HepG2 (cell line): ENCODE measurements around the gene DCN. TPM values are rescaled to one million over a fixed set of nuclear protein-coding genes. Genes with fewer than 3 reads are reported as not detected.

Experiments
- ATAC-seq: fragments of 200-7000 bp; cut with Tn5 transposase; 3 replicates; pipeline ENCODE4 v1.9.1; 2020; ENCODE audit warnings: mild to moderate bottlenecking, moderate library complexity
- BruUV-seq: library from RNA; stranded (reverse); fragments of 400-500 nt; replicated peaks from 2 replicates; lab custom pipeline; 2021; lab: Mats Ljungman, UMichigan
- CTCF ChIA-PET: fragments of 300-600 bp; formaldehyde crosslinking; extraction: SDS; loops from one replicate; lab custom pipeline; 2021; ENCODE audit warnings: low total read pairs, inconsistent platforms, low intra/inter-chr PET ratio; lab: Yijun Ruan, JAX
- POLR2A ChIA-PET: fragments of 350-600 bp; sonication (Branson Sonifier 250); formaldehyde crosslinking; loops from one replicate; lab custom pipeline; 2020; ENCODE audit warnings: antibody characterized with exemption, inconsistent platforms; lab: Yijun Ruan, JAX
- DNase-seq: peaks from one replicate; pipeline ENCODE4 v3.0.0-alpha.2; 2015; ENCODE audit warnings: low spot score
- FAIRE-seq: peaks from 3 replicates; lab custom pipeline; 2011; peaks lifted over from hg19 to GRCh38; lab: Jason Lieb, UNC
- H2AFZ ChIP-seq: one replicate; pipeline ENCODE4 v1.6.1; 2011; ENCODE audit warnings: low read length, inconsistent platforms
- H3K27ac ChIP-seq: fragments of 300-600 bp; 3 replicates; pipeline ENCODE4 v1.8.0; 2011; ENCODE audit warnings: mixed run types, mild to moderate bottlenecking, mixed read lengths, low read length, inconsistent platforms; ENCODE audit not compliant: insufficient read depth; ENCODE audit errors: extremely low read length
- H3K27me3 ChIP-seq, 2 experiments: fragments of 200-600 bp in 1 of 2; 2 replicates in 1 of 2; 3 replicates in 1 of 2; pipeline versions ENCODE4 v1.6.0 to v1.8.0; 2011; ENCODE audit warnings: low read length in 2 of 2, mild to moderate bottlenecking in 2 of 2, moderate library complexity in 2 of 2, inconsistent platforms in 1 of 2; ENCODE audit not compliant: insufficient read depth in 2 of 2, control insufficient read depth in 1 of 2
- H3K36me3 ChIP-seq, 2 experiments: fragments of 200-600 bp in 1 of 2; replicated peaks in 1 of 2; 2 replicates in 1 of 2; 3 replicates in 1 of 2; pipeline versions ENCODE4 v1.5.1 to v1.8.0; 2011; ENCODE audit warnings: low read length in 2 of 2, inconsistent platforms in 1 of 2; ENCODE audit not compliant: insufficient read depth in 2 of 2, control insufficient read depth in 1 of 2
- H3K4me1 ChIP-seq: 2 replicates; pipeline ENCODE4 v1.5.1; 2012; ENCODE audit warnings: low read length, inconsistent platforms; ENCODE audit not compliant: insufficient read depth
- H3K4me2 ChIP-seq: 2 replicates; pipeline ENCODE4 v1.6.0; 2011; ENCODE audit warnings: low read depth, low read length, inconsistent platforms
- H3K4me3 ChIP-seq, 3 experiments: fragments of 200-600 bp in 1 of 3; sonication (generic), shearing (Covaris generic) in 1 of 3; replicated peaks in 1 of 3; 2 replicates each; pipeline ENCODE4 v1.5.1; 2011 to 2016; ENCODE audit warnings: low read length in 3 of 3, inconsistent platforms in 2 of 3, low read depth in 2 of 3, mild to moderate bottlenecking in 2 of 3, control low read depth in 1 of 3, mixed read lengths in 1 of 3; ENCODE audit not compliant: insufficient read depth in 1 of 3
- H3K79me2 ChIP-seq: one replicate; pipeline ENCODE4 v1.6.1; 2011; ENCODE audit warnings: low read length, inconsistent platforms; ENCODE audit not compliant: insufficient read depth
- H3K9ac ChIP-seq: 2 replicates; pipeline ENCODE4 v1.6.0; 2011; ENCODE audit warnings: mild to moderate bottlenecking, low read depth, low read length, inconsistent platforms; ENCODE audit not compliant: insufficient read depth
- H3K9me3 ChIP-seq: 2 replicates; pipeline ENCODE4 v1.5.1; 2012; ENCODE audit warnings: mild to moderate bottlenecking, low read length
- H4K20me1 ChIP-seq: 2 replicates; pipeline ENCODE4 v1.6.0; 2011; ENCODE audit warnings: inconsistent platforms, mild to moderate bottlenecking, low read length, moderate library complexity; ENCODE audit not compliant: insufficient read depth
- CBX2 ChIP-seq, 2 experiments: fragments of 200-600 bp in 1 of 2; sonication (generic); formaldehyde crosslinking in 1 of 2; IDR thresholded peaks; 2 replicates each; pipeline versions ENCODE4 v1.7.0 to v1.8.1; 2018 to 2022; ENCODE audit warnings: low read depth in 2 of 2, low read length in 1 of 2, mild to moderate bottlenecking in 1 of 2, missing genetic modification reagents in 1 of 2
- GFI1 ChIP-seq: sonication (generic); formaldehyde crosslinking; IDR thresholded peaks from 2 replicates; pipeline ENCODE4 v1.5.0; 2020; ENCODE audit warnings: missing genetic modification reagents, mild to moderate bottlenecking, borderline replicate concordance
- HMG20A ChIP-seq: IDR thresholded peaks from 2 replicates; pipeline ENCODE4 v1.6.1; 2016; ENCODE audit warnings: borderline replicate concordance
- HOXD1 ChIP-seq: sonication (generic); formaldehyde crosslinking; IDR thresholded peaks from 2 replicates; pipeline ENCODE4 v1.5.0; 2020; ENCODE audit warnings: missing genetic modification reagents
- KMT2B ChIP-seq: IDR thresholded peaks from 2 replicates; pipeline ENCODE4 v1.6.1; 2016; ENCODE audit warnings: missing genetic modification reagents, missing compliant biosample characterization
- NFYC ChIP-seq: IDR thresholded peaks from 2 replicates; pipeline ENCODE4 v1.6.1; 2016; ENCODE audit warnings: missing genetic modification reagents, missing compliant biosample characterization
- PITX1 ChIP-seq: sonication (generic); formaldehyde crosslinking; IDR thresholded peaks from 2 replicates; pipeline ENCODE4 v1.5.1; 2020; ENCODE audit warnings: mild to moderate bottlenecking, missing genetic modification reagents
- SP1 ChIP-seq, 2 experiments: fragments of 450-650 bp in 1 of 2; sonication (generic) in 1 of 2; formaldehyde crosslinking in 1 of 2; IDR thresholded peaks; 2 replicates each; pipeline versions ENCODE4 v1.4.0 to v1.6.1; 2016 to 2020; ENCODE audit warnings: missing genetic modification reagents in 1 of 2
- THRA ChIP-seq: sonication (generic); formaldehyde crosslinking; IDR thresholded peaks from 2 replicates; pipeline ENCODE4 v1.4.0; 2020; ENCODE audit warnings: missing genetic modification reagents, borderline replicate concordance
- ZBTB34 ChIP-seq: sonication (generic); formaldehyde crosslinking; IDR thresholded peaks from 2 replicates; pipeline ENCODE4 v1.8.0; 2022; ENCODE audit warnings: mild to moderate bottlenecking, missing genetic modification reagents
- ZFP37 ChIP-seq: sonication (generic); formaldehyde crosslinking; IDR thresholded peaks from 2 replicates; pipeline ENCODE4 v1.4.0; 2020; ENCODE audit warnings: missing genetic modification reagents, borderline replicate concordance
- ZNF18 ChIP-seq: sonication (generic); formaldehyde crosslinking; IDR thresholded peaks from 2 replicates; pipeline ENCODE4 v1.8.0; 2022; ENCODE audit warnings: mild to moderate bottlenecking, missing genetic modification reagents; ENCODE audit not compliant: insufficient replicate concordance
- ZNF234 ChIP-seq: sonication (generic); formaldehyde crosslinking; conservative IDR thresholded peaks from 2 replicates; pipeline ENCODE4 v1.5.1; 2020; ENCODE audit warnings: mild to moderate bottlenecking, missing genetic modification reagents
- ZNF235 ChIP-seq: sonication (generic); formaldehyde crosslinking; IDR thresholded peaks from 2 replicates; pipeline ENCODE4 v1.8.1; 2023; ENCODE audit warnings: mild to moderate bottlenecking, missing genetic modification reagents, borderline replicate concordance
- ZNF44 ChIP-seq: sonication (generic); formaldehyde crosslinking; IDR thresholded peaks from 2 replicates; pipeline ENCODE4 v1.5.1; 2020; ENCODE audit warnings: mild to moderate bottlenecking, missing genetic modification reagents
- ZNF547 ChIP-seq: sonication (generic); formaldehyde crosslinking; IDR thresholded peaks from 2 replicates; pipeline ENCODE4 v1.5.1; 2020; ENCODE audit warnings: mild to moderate bottlenecking, missing genetic modification reagents
- WGBS: methylation state at CpG from one replicate; pipeline ENCODE4 v1.1.6; 2017; ENCODE audit warnings: low lambda C conversion rate; 5-methylcytosine and 5-hydroxymethylcytosine counted together
- in situ Hi-C: cut with HindIII; loops from 2 replicates; pipeline ENCODE4 v1.10.0; 2017; ENCODE audit warnings: low pct_unique_long_range_greater_than_20kb; ENCODE audit not compliant: extremely low pct_ligation_motif_present
- intact Hi-C: fragments of 100-400 bp; cut with micrococcal nuclease; formaldehyde crosslinking; loops from one replicate; pipeline ENCODE4 v1.10.0; 2022; ENCODE audit not compliant: unreplicated experiment
- polyA plus RNA-seq, 8 experiments: library from polyadenylated mRNA; depleted of rRNA in 3 of 8; stranded (reverse) in 7 of 8; unstranded in 1 of 8; fragments of >200 nt; fragmentation: Illumina TruSeq in 4 of 8; extraction: Trizol in 4 of 8; gene quantifications; 2 replicates each; pipeline versions ENCODE4 v1.2.1 to v1.2.3, GENCODE V29; 2011 to 2016; ENCODE audit warnings: low read depth in 4 of 8, missing spikeins in 1 of 8, mixed read lengths in 1 of 8; ENCODE audit not compliant: insufficient read depth in 1 of 8
- total RNA-seq, 5 experiments: library from RNA; depleted of rRNA; stranded (reverse); fragments of >200 nt; fragmentation: Illumina TruSeq; extraction: Trizol; gene quantifications; 2 replicates each; pipeline ENCODE4 v1.2.3, GENCODE V29; 2016; ENCODE audit warnings: low read depth in 1 of 5

The DCN gene
- total and polyA plus RNA-seq, 2 of the 13 experiments (the other 11 are each of a cell fraction or from before 2014, with no cell fraction given), result not detected

- intact Hi-C loops, result no loop called here
- in situ Hi-C loops, result no loop called here
- FAIRE-seq, result no peak
- no peak overlapping the region for H3K4me2 ChIP-seq
- no peaks in the 10 kb centered on the region for H3K79me2 ChIP-seq
- no peak for DNase-seq
- CTCF ChIA-PET, result no interaction called here
- no peak overlapping the region for H3K27ac ChIP-seq
- no peak overlapping the region for H3K9ac ChIP-seq
- H4K20me1 ChIP-seq, result no peaks in the 10 kb centered on the region
- WGBS, result 0% methylated on average over 1 of the region's 1 CpG
- TF ChIP-seq KMT2B (CRISPR knock-in tag) (no peak), ZNF18 (CRISPR knock-in tag) (no peak), CBX2 (IDR thresholded peaks at IDR 0.05; ENCODE audit: low read depth, low read length) (no peak), CBX2 (CRISPR knock-in tag; IDR thresholded peaks at IDR 0.05; ENCODE audit: low read depth) (no peak), ZNF44 (CRISPR knock-in tag) (no peak), THRA (CRISPR knock-in tag) (no peak), HOXD1 (CRISPR knock-in tag) (no peak), ZNF235 (CRISPR knock-in tag) (no peak), NFYC (CRISPR knock-in tag) (no peak), GFI1 (CRISPR knock-in tag) (no peak), PITX1 (CRISPR knock-in tag) (no peak), ZNF547 (CRISPR knock-in tag) (no peak), HMG20A (CRISPR knock-in tag) (no peak), ZNF234 (no peak), ZBTB34 (CRISPR knock-in tag) (no peak), SP1 (IDR thresholded peaks at IDR 0.05) (no peak), SP1 (CRISPR knock-in tag; IDR thresholded peaks at IDR 0.05) (no peak), ZFP37 (CRISPR knock-in tag) (no peak)
- H2AFZ ChIP-seq, result no peak overlapping the region
- H3K9me3 ChIP-seq, result peaks cover 43% of the 10 kb centered on the region
- H3K27me3 ChIP-seq, result no peaks in the 10 kb centered on the region; a peak in 1 of 5 replicates
- H3K36me3 ChIP-seq, result no peaks in the 10 kb centered on the region
- no peak for ATAC-seq
- POLR2A ChIA-PET, result no interaction called here
- BruUV-seq, result no TSS peak
- H3K4me1 ChIP-seq, result no peaks in the 10 kb centered on the region
- H3K4me3 ChIP-seq, result no peak overlapping the region
These were observed 13.8 kb upstream of the DCN start for GRCh38 chr12:91196436-91196835.
